ENCODE measurements around the gene CTRB2. TPM values are rescaled to one million over a fixed set of nuclear protein-coding genes. Genes with fewer than 3 reads are reported as not detected.

Gene CTRB2
- total RNA-seq, 1 experiment from 2014 or later, result 5.8 TPM

DNA sequence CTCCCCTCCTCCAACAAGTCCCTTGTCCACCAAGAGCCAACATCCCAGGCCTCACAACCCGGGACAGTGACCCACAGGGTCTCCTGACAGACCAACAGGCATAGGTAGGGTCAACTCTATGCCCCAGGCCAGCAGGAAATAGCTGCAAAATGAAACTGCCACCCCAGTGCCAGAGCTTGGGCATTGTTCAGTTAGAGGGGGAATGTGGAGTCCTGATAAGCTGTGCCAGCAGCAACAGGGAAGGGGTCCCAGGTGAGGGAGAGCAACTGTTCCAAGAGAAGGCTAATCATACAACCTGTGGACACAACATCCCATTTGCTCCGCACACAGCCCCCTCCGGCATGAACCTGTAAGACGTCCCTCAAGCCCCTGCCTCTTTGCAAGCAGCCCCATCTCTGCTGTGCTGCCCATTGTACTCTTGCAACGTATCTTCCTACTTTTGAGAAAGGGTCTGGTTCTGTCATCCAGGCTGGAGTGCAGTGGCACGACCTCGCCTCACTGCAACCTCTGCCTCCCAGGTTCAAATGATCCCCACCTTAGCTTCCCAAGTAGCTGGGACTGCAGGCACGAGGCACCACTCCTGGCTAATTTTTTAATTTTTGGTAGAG is 17.2 kb downstream of the CTRB2 start (continued):
- TF ChIP-seq, protein P1, sequence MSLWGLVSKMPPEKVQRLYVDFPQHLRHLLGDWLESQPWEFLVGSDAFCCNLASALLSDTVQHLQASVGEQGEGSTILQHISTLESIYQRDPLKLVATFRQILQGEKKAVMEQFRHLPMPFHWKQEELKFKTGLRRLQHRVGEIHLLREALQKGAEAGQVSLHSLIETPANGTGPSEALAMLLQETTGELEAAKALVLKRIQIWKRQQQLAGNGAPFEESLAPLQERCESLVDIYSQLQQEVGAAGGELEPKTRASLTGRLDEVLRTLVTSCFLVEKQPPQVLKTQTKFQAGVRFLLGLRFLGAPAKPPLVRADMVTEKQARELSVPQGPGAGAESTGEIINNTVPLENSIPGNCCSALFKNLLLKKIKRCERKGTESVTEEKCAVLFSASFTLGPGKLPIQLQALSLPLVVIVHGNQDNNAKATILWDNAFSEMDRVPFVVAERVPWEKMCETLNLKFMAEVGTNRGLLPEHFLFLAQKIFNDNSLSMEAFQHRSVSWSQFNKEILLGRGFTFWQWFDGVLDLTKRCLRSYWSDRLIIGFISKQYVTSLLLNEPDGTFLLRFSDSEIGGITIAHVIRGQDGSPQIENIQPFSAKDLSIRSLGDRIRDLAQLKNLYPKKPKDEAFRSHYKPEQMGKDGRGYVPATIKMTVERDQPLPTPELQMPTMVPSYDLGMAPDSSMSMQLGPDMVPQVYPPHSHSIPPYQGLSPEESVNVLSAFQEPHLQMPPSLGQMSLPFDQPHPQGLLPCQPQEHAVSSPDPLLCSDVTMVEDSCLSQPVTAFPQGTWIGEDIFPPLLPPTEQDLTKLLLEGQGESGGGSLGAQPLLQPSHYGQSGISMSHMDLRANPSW (CRISPR knock-in tag; conservative IDR thresholded peaks at IDR 0.05; ENCODE audit: low read depth), result no peak

DNA sequence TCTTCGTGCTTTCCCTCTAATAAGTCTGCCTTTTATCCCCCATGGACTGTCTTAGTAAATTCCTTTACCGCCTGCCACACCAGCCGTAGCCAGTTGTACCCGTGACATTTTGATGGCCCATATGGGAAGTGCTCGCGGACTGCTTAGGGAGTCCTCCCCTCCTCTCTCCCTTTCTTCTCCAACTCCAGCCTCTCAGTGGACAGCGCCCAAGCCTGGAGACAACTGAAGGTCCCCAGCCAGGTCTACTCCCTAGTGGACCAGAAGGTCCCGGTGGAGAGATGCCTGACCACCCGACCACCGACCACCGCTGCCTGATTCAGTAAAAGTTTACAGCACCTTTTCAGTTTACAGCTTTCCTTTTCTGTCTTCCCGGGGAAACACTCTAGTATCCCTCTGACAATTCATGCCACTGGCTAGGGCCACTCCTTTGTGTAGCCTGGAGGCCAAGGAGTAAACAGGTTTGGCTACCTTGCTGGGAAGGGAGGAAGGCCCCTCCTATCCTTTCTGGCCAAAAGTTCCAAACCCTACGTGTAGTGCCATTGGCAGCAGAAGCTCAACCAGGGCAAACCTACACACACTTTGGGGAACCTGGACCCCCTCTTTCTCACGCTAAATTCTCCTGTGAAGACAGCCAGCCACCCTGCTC is 18.0 kb downstream of the CTRB2 start:
- no peaks in the 10 kb centered on the region; the same call in 1 of the 2 replicates for H3K27me3 Mint-ChIP-seq (ENCODE audit: low read depth)
- no peak overlapping the region for H3K4me3 Mint-ChIP-seq
- DNase-seq (ENCODE audit: low spot score), result no peak
- POLR2A ChIA-PET, result no interaction called here
- CTCF ChIA-PET, result interaction anchor here (1.0 to 2.2 kb wide), 3 partner anchors 9 to 328 kb away, joined by 3 to 6 read pairs (median 4); no protein-coding TSS in a partner anchor
- H3K27ac Mint-ChIP-seq, result no peak overlapping the region
- H3K9me3 Mint-ChIP-seq, result peaks cover 7% of the 10 kb centered on the region
- H3K4me1 Mint-ChIP-seq, result no peaks in the 10 kb centered on the region
- ATAC-seq, result no peak
- TF ChIP-seq SMAD4 (CRISPR knock-in tag; IDR thresholded peaks at IDR 0.05), result no peak
- no peak for TF ChIP-seq NR1H2 (CRISPR knock-in tag; IDR thresholded peaks at IDR 0.05)
- no peak for TF ChIP-seq ZNF423 (CRISPR knock-in tag; IDR thresholded peaks at IDR 0.05)
- TF ChIP-seq, protein P2, sequence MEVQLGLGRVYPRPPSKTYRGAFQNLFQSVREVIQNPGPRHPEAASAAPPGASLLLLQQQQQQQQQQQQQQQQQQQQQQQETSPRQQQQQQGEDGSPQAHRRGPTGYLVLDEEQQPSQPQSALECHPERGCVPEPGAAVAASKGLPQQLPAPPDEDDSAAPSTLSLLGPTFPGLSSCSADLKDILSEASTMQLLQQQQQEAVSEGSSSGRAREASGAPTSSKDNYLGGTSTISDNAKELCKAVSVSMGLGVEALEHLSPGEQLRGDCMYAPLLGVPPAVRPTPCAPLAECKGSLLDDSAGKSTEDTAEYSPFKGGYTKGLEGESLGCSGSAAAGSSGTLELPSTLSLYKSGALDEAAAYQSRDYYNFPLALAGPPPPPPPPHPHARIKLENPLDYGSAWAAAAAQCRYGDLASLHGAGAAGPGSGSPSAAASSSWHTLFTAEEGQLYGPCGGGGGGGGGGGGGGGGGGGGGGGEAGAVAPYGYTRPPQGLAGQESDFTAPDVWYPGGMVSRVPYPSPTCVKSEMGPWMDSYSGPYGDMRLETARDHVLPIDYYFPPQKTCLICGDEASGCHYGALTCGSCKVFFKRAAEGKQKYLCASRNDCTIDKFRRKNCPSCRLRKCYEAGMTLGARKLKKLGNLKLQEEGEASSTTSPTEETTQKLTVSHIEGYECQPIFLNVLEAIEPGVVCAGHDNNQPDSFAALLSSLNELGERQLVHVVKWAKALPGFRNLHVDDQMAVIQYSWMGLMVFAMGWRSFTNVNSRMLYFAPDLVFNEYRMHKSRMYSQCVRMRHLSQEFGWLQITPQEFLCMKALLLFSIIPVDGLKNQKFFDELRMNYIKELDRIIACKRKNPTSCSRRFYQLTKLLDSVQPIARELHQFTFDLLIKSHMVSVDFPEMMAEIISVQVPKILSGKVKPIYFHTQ (CRISPR knock-in tag; IDR thresholded peaks at IDR 0.05), result no peak
- no peak for TF ChIP-seq GTF2I (CRISPR knock-in tag; conservative IDR thresholded peaks at IDR 0.05)
- TF ChIP-seq ZNF263 (CRISPR knock-in tag; IDR thresholded peaks at IDR 0.05; ENCODE audit: low read depth), result no peak
- TF ChIP-seq, protein P3, sequence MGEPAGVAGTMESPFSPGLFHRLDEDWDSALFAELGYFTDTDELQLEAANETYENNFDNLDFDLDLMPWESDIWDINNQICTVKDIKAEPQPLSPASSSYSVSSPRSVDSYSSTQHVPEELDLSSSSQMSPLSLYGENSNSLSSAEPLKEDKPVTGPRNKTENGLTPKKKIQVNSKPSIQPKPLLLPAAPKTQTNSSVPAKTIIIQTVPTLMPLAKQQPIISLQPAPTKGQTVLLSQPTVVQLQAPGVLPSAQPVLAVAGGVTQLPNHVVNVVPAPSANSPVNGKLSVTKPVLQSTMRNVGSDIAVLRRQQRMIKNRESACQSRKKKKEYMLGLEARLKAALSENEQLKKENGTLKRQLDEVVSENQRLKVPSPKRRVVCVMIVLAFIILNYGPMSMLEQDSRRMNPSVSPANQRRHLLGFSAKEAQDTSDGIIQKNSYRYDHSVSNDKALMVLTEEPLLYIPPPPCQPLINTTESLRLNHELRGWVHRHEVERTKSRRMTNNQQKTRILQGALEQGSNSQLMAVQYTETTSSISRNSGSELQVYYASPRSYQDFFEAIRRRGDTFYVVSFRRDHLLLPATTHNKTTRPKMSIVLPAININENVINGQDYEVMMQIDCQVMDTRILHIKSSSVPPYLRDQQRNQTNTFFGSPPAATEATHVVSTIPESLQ (CRISPR knock-in tag; IDR thresholded peaks at IDR 0.05), result no peak
- no peak for TF ChIP-seq ATF1 (CRISPR knock-in tag; IDR thresholded peaks at IDR 0.05)
- no peaks in the 10 kb centered on the region for H3K36me3 Mint-ChIP-seq

DNA sequence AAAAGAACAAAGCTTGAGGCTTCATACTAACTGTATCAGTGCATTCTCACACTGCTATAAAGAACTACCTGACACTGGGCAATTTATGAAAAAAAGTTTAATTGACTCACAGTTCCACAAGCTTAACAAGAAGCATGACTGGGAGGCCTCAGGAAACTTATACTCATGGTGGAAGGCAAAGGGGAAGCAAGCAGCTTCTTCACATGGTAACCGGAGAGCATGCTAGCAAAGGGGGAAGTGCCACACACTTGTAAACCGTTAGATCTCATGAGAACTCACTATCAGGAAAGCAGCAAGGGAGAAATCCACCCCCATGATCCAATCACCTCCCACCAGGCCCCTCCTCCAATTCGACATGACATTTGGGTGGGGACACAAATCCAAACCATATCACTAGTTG is 25.3 kb downstream of the CTRB2 start:
- DNase-seq (ENCODE audit: low spot score) (no peak), ATAC-seq (no peak)
- ChIA-PET POLR2A (no interaction called here), CTCF (no interaction called here)
- TF ChIP-seq TP53 (CRISPR knock-in tag; IDR thresholded peaks at IDR 0.05), result no peak
- TF ChIP-seq, protein P4, sequence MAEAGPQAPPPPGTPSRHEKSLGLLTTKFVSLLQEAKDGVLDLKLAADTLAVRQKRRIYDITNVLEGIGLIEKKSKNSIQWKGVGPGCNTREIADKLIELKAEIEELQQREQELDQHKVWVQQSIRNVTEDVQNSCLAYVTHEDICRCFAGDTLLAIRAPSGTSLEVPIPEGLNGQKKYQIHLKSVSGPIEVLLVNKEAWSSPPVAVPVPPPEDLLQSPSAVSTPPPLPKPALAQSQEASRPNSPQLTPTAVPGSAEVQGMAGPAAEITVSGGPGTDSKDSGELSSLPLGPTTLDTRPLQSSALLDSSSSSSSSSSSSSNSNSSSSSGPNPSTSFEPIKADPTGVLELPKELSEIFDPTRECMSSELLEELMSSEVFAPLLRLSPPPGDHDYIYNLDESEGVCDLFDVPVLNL (CRISPR knock-in tag; IDR thresholded peaks at IDR 0.05; ENCODE audit: borderline replicate concordance, low read depth), result no peak
- TF ChIP-seq, protein P2 (CRISPR knock-in tag; IDR thresholded peaks at IDR 0.05), result no peak
- TF ChIP-seq TEAD1 (CRISPR knock-in tag; IDR thresholded peaks at IDR 0.05), result no peak
- TF ChIP-seq, protein P5, sequence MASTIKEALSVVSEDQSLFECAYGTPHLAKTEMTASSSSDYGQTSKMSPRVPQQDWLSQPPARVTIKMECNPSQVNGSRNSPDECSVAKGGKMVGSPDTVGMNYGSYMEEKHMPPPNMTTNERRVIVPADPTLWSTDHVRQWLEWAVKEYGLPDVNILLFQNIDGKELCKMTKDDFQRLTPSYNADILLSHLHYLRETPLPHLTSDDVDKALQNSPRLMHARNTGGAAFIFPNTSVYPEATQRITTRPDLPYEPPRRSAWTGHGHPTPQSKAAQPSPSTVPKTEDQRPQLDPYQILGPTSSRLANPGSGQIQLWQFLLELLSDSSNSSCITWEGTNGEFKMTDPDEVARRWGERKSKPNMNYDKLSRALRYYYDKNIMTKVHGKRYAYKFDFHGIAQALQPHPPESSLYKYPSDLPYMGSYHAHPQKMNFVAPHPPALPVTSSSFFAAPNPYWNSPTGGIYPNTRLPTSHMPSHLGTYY (CRISPR knock-in tag; IDR thresholded peaks at IDR 0.05), result no peak
- TF ChIP-seq FOXJ3 (CRISPR knock-in tag; IDR thresholded peaks at IDR 0.05; ENCODE audit: borderline replicate concordance), result no peak
- TF ChIP-seq ELF4 (CRISPR knock-in tag; IDR thresholded peaks at IDR 0.05; ENCODE audit: low read depth), result no peak
- TF ChIP-seq CREB1 (CRISPR knock-in tag; IDR thresholded peaks at IDR 0.05), result no peak
- no peak for TF ChIP-seq ZNF671 (CRISPR knock-in tag; IDR thresholded peaks at IDR 0.05)
- TF ChIP-seq, protein P6, sequence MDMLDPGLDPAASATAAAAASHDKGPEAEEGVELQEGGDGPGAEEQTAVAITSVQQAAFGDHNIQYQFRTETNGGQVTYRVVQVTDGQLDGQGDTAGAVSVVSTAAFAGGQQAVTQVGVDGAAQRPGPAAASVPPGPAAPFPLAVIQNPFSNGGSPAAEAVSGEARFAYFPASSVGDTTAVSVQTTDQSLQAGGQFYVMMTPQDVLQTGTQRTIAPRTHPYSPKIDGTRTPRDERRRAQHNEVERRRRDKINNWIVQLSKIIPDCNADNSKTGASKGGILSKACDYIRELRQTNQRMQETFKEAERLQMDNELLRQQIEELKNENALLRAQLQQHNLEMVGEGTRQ (CRISPR knock-in tag; IDR thresholded peaks at IDR 0.05), result no peak
- H3K36me3 Mint-ChIP-seq, result peaks cover 4% of the 10 kb centered on the region
- H3K27me3 Mint-ChIP-seq (ENCODE audit: low read depth), result peaks cover 3% of the 10 kb centered on the region; the same call in 1 of the 2 replicates
- H3K9me3 Mint-ChIP-seq, result peaks cover 19% of the 10 kb centered on the region
- H3K4me3 Mint-ChIP-seq, result no peak overlapping the region
- H3K4me1 Mint-ChIP-seq, result no peaks in the 10 kb centered on the region
- no peak overlapping the region for H3K27ac Mint-ChIP-seq

Measured in WTC11 (cell line).